H9 (cell line): Measurements from ENCODE around the gene PID1. TPM values are rescaled to one million over a fixed set of nuclear protein-coding genes. Genes with fewer than 3 reads are reported as not detected.

Experiments
- DNase-seq: peaks from one replicate; pipeline ENCODE4 v3.0.0-alpha.2; 2017
- H2AFZ ChIP-seq: one replicate; pipeline ENCODE4 v1.6.1; 2013; ENCODE audit warnings: mild to moderate bottlenecking, low read length, control low read depth, moderate library complexity
- H2AK5ac ChIP-seq: 2 replicates; pipeline ENCODE4 v1.6.1; 2013; ENCODE audit warnings: low read length, control low read depth, mixed read lengths; ENCODE audit not compliant: insufficient read length
- H2BK120ac ChIP-seq: one replicate; pipeline ENCODE4 v1.6.1; 2013; ENCODE audit warnings: low read depth, mild to moderate bottlenecking, low read length, control low read depth, inconsistent platforms; ENCODE audit not compliant: poor library complexity, severe bottlenecking
- H2BK12ac ChIP-seq: 2 replicates; pipeline ENCODE4 v1.6.1; 2013; ENCODE audit warnings: low read length, control low read depth, mixed read lengths, low read depth; ENCODE audit not compliant: insufficient read length
- H2BK15ac ChIP-seq: 2 replicates; pipeline ENCODE4 v1.6.1; 2013; ENCODE audit warnings: low read depth, low read length, control low read depth
- H2BK20ac ChIP-seq: one replicate; pipeline ENCODE4 v1.6.1; 2013; ENCODE audit warnings: low read depth, mild to moderate bottlenecking, low read length, control low read depth, inconsistent platforms; ENCODE audit not compliant: poor library complexity, severe bottlenecking
- H2BK5ac ChIP-seq: 2 replicates; pipeline ENCODE4 v1.6.1; 2013; ENCODE audit warnings: low read length, control low read depth, mixed read lengths; ENCODE audit not compliant: insufficient read length
- H3K14ac ChIP-seq: 2 replicates; pipeline ENCODE4 v1.6.1; 2013; ENCODE audit warnings: low read length, control low read depth; ENCODE audit not compliant: insufficient read depth
- H3K18ac ChIP-seq: 2 replicates; pipeline ENCODE4 v1.6.1; 2013; ENCODE audit warnings: low read depth, mild to moderate bottlenecking, mixed read lengths, low read length, control low read depth; ENCODE audit not compliant: insufficient read length
- H3K23ac ChIP-seq: 2 replicates; pipeline ENCODE4 v1.6.1; 2013; ENCODE audit warnings: low read length, control low read depth, mixed read lengths, low read depth; ENCODE audit not compliant: insufficient read length
- H3K23me2 ChIP-seq: 2 replicates; pipeline ENCODE4 v1.6.1; 2013; ENCODE audit warnings: low read depth, mild to moderate bottlenecking, mixed read lengths, low read length, control low read depth; ENCODE audit not compliant: insufficient read length, poor library complexity, severe bottlenecking
- H3K27ac ChIP-seq: 2 replicates; pipeline ENCODE4 v1.5.1; 2013; ENCODE audit warnings: low read length, control low read depth, mixed read lengths, low read depth; ENCODE audit not compliant: insufficient read length
- H3K27me3 ChIP-seq: 2 replicates; pipeline ENCODE4 v1.6.1; 2013; ENCODE audit warnings: low read length, control low read depth, inconsistent platforms; ENCODE audit not compliant: insufficient read depth
- H3K4ac ChIP-seq: 2 replicates; pipeline ENCODE4 v1.6.1; 2013; ENCODE audit warnings: low read depth, mild to moderate bottlenecking, control low read depth, inconsistent platforms, low read length, moderate library complexity
- H3K4me1 ChIP-seq: 2 replicates; pipeline ENCODE4 v1.6.1; 2013; ENCODE audit warnings: low read length, control low read depth, inconsistent platforms; ENCODE audit not compliant: insufficient read depth
- H3K4me2 ChIP-seq: 2 replicates; pipeline ENCODE4 v1.6.1; 2013; ENCODE audit warnings: low read length, control low read depth, mixed read lengths; ENCODE audit not compliant: insufficient read length, insufficient read depth
- H3K56ac ChIP-seq: 2 replicates; pipeline ENCODE4 v1.6.1; 2013; ENCODE audit warnings: low read depth, mild to moderate bottlenecking, mixed read lengths, low read length, control low read depth; ENCODE audit not compliant: insufficient read length
- H3K79me1 ChIP-seq: 2 replicates; pipeline ENCODE4 v1.6.1; 2013; ENCODE audit warnings: low read depth, mild to moderate bottlenecking, moderate library complexity, low read length, control low read depth, inconsistent platforms; ENCODE audit not compliant: insufficient read depth, poor library complexity, severe bottlenecking
- H3K79me2 ChIP-seq: 2 replicates; pipeline ENCODE4 v1.6.1; 2013; ENCODE audit warnings: low read length, control low read depth, inconsistent platforms; ENCODE audit not compliant: insufficient read depth
- H3K9ac ChIP-seq: 2 replicates; pipeline ENCODE4 v1.6.1; 2013; ENCODE audit warnings: low read length, control low read depth, mixed read lengths; ENCODE audit not compliant: insufficient read length; ENCODE audit errors: extremely low read depth
- H3K9me3 ChIP-seq: one replicate; pipeline ENCODE4 v1.6.1; 2013; ENCODE audit warnings: low read depth, low read length, inconsistent platforms; ENCODE audit not compliant: control insufficient read depth
- H3T11ph ChIP-seq: one replicate; pipeline ENCODE4 v1.6.1; 2013; ENCODE audit warnings: mild to moderate bottlenecking, low read length, control low read depth, inconsistent platforms
- H4K20me1 ChIP-seq: one replicate; pipeline ENCODE4 v1.6.1; 2013; ENCODE audit not compliant: control insufficient read depth, insufficient read length, insufficient read depth
- H4K5ac ChIP-seq: 2 replicates; pipeline ENCODE4 v1.6.1; 2013; ENCODE audit warnings: low read depth, mild to moderate bottlenecking, mixed read lengths, low read length, control low read depth; ENCODE audit not compliant: insufficient read length
- H4K8ac ChIP-seq: replicated peaks from 2 replicates; pipeline ENCODE4 v1.6.1; 2013; ENCODE audit warnings: low read length, control low read depth, mixed read lengths, low read depth; ENCODE audit not compliant: insufficient read length
- H4K91ac ChIP-seq: 2 replicates; pipeline ENCODE4 v1.6.1; 2013; ENCODE audit warnings: low read depth, mild to moderate bottlenecking, moderate library complexity, mixed read lengths, low read length, control low read depth; ENCODE audit not compliant: insufficient read length
- H3K27ac Mint-ChIP-seq, 3 experiments: 2 replicates in 2 of 3; 3 replicates in 1 of 3; pipeline ENCODE4 v1.8.0; 2020 to 2021; ENCODE audit warnings: mixed read lengths in 3 of 3, mild to moderate bottlenecking in 1 of 3, moderate library complexity in 1 of 3
- H3K27me3 Mint-ChIP-seq: 2 replicates; pipeline ENCODE4 v1.8.0; 2021; ENCODE audit warnings: low read depth, mild to moderate bottlenecking, moderate library complexity, mixed read lengths
- H3K36me3 Mint-ChIP-seq, 3 experiments: 2 replicates in 2 of 3; 3 replicates in 1 of 3; pipeline ENCODE4 v1.8.0; 2020 to 2021; ENCODE audit warnings: low read depth in 3 of 3, mixed read lengths in 3 of 3; ENCODE audit not compliant: insufficient read depth in 1 of 3
- H3K4me1 Mint-ChIP-seq, 2 experiments: 2 replicates each; pipeline ENCODE4 v1.8.0; 2020; ENCODE audit warnings: mixed read lengths in 2 of 2
- H3K4me3 Mint-ChIP-seq, 2 experiments: 2 replicates in 1 of 2; 3 replicates in 1 of 2; pipeline ENCODE4 v1.8.0; 2020 to 2021; ENCODE audit warnings: mild to moderate bottlenecking in 2 of 2, mixed read lengths in 2 of 2, moderate library complexity in 1 of 2
- H3K9me3 Mint-ChIP-seq, 2 experiments: 2 replicates in 1 of 2; 3 replicates in 1 of 2; pipeline ENCODE4 v1.8.0; 2020; ENCODE audit warnings: mild to moderate bottlenecking in 2 of 2, mixed read lengths in 2 of 2, moderate library complexity in 1 of 2
- CTCF ChIP-seq: fragments of 200-600 bp; sonication (generic); conservative IDR thresholded peaks from 3 replicates; pipeline ENCODE4 v1.8.0; 2021; ENCODE audit warnings: antibody characterized with exemption, mild to moderate bottlenecking
- WGBS: extraction: QIAGEN DNeasy Blood & Tissue Kit; methylation state at CpG from one replicate; pipeline ENCODE4 v1.1.7; 2013; ENCODE audit warnings: missing lambda C conversion rate, low lambda C conversion rate, mixed read lengths; ENCODE audit not compliant: insufficient read length; ENCODE audit errors: extremely low coverage; 5-methylcytosine and 5-hydroxymethylcytosine counted together
- total RNA-seq: library from RNA; stranded (reverse); gene quantifications from 2 replicates; pipeline ENCODE4 v1.2.1, GENCODE V29; 2021

Gene PID1
- total RNA-seq, 1 experiment from 2014 or later, result 1.4 TPM

- no peaks in the 10 kb centered on the region for H3K4me1 ChIP-seq
- no peak overlapping the region for H4K8ac ChIP-seq
- no peaks in the 10 kb centered on the region for H3K9me3 ChIP-seq
- Mint-ChIP-seq H3K4me1 (no peaks in the 10 kb centered on the region), H3K36me3 (no peaks in the 10 kb centered on the region; a peak in 1 of 7 replicates), H3K27me3 (no peaks in the 10 kb centered on the region), H3K4me3 (no peak overlapping the region), H3K9me3 (peaks cover 0 to 1% of the 10 kb centered on the region in 2 experiments; a peak in 2 of 5 replicates), H3K27ac (no peak overlapping the region)
- no peak overlapping the region for H3K56ac ChIP-seq
- no peak overlapping the region for H4K91ac ChIP-seq
- TF ChIP-seq CTCF, result no peak
- H4K20me1 ChIP-seq, result no peaks in the 10 kb centered on the region
- H3K9ac ChIP-seq, result no peak overlapping the region
- no peak overlapping the region for H3K27ac ChIP-seq
- H2BK12ac ChIP-seq, result no peak overlapping the region
- H2BK5ac ChIP-seq, result no peak overlapping the region
- WGBS, result no CpG with 5 or more reads among the region's 3 CpGs
- no peak for DNase-seq
- no peak overlapping the region for H2BK15ac ChIP-seq
- H3K4ac ChIP-seq, result no peak overlapping the region
- H4K5ac ChIP-seq, result no peak overlapping the region
- H3K23me2 ChIP-seq, result no peaks in the 10 kb centered on the region
- no peak overlapping the region for H3K4me2 ChIP-seq
- H3K23ac ChIP-seq, result no peak overlapping the region
- no peak overlapping the region for H2BK120ac ChIP-seq
- no peak overlapping the region for H3K14ac ChIP-seq
- H2BK20ac ChIP-seq, result no peak overlapping the region
- H2AK5ac ChIP-seq, result no peak overlapping the region
- no peaks in the 10 kb centered on the region for H3K27me3 ChIP-seq
- H2AFZ ChIP-seq, result no peak overlapping the region
- H3K18ac ChIP-seq, result no peak overlapping the region
- H3K79me1 ChIP-seq, result no peaks in the 10 kb centered on the region
- H3T11ph ChIP-seq, result no peak overlapping the region
- H3K79me2 ChIP-seq, result no peaks in the 10 kb centered on the region
These were observed 42.5 kb upstream of the PID1 start for GRCh38 chr2:229313591-229313990.
